GM18909 (cell line): Measurements from ENCODE around the gene GPS2.

ENCODE experiments used
- ATAC-seq: cut with Tn5 transposase; IDR thresholded peaks from one replicate; pipeline ENCODE4 v1.9.1; 2021; ENCODE audit warnings: mild to moderate bottlenecking; ENCODE audit not compliant: unreplicated experiment, poor library complexity

Gene GPS2

GRCh38 chr17:7321466-7321865, 6.3 kb upstream of the GPS2 start:
- ATAC-seq, result no peak

DNA sequence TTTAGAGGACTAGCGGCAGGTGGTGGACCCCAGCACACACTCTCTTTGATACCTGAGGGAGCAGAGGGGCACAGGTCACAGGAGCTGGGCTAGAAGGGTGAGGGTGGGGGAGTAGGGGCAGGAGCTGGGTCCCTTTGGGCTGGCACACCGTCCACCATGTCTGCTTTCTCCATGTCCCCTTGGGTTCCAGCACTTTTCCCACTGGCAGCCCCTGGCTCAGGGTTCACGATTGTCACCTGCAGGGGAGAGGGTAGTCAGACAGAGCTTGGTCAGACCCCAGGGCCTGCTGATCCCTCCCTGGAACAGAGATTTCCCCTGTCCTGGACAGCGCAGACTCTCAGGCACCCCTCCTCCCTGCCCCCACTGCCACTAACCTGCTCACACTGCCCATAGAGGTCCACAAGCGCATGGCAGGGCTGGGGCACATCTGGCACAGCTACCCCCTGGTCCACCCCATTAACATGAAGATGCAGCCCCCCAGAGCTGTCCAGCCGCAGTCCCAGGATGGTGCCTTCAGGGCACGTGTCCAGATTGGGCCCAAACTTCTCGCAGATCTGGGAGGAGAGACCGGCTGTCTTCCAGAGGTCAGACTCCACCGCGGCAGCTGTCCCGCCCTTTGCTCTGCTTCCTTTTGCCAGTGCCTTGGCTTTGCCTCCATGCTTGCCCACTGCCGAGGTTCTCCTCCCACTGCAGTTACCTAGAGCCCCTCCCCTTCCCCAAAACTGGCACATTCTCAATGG, 3.1 kb upstream of the GPS2 start:
- no peak for ATAC-seq

DNA sequence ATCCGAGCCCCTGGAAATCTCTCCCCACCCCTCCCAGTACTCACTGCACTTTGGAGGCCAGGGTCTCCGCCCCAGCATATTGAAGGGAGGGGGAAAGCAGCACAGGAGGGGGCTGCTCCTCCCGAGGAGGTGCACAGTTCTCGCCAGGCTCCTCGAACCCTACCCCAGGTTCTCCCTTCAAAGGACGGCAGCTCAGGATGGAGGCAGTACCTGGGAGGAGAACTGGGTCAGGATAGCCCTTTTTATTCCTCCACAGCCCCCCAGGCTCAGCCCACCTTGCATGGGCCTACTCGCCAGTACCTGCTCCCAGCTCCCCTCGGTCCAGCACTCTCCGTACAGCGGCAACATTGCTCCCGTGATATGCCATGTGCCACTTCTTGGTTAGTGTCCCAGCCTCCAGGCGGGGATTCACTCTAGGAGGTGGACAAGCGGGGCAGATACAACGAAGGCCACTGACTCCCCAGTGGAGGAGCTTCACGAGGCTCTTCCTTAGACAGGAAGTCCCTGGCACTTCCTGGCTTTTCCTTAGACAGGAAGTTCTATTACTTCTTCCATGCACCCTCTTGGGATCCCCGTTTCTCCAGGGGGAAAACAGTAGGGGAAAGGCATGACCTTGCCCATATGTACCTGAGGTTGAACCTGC, 2.1 kb upstream of the GPS2 start:
- no peak for ATAC-seq

DNA sequence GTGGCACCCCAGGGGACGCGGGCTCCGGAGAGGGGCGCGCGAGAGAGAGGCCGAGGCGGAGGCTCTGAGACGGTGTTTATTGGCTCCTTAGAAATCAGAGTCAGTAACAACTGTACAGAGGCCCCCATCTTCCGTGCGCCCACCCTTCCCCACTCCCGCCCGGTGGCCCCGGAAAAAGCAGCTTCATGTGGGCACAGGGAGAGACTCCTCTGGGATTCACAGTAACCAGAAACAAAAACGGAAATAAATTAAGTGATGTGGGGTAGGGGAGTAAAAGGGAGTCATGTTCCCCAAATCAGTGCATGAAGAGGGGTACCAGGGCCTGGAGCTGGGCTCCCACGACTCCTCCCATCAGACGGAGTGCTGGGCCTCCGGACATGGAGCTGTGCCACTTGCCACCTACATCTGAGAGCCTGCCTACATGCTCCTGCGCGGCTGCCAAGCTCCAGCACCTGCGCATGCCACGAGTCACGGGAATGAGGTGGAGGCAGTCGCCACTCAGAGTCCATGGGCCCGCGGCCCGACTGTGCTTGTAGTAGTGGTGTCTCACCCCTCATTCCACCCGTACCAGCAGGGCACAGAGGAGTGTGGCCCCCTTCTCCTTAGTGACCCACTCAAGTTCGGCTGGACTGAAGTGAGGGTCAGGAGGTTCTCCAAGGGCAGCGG, 543 bp upstream of the GPS2 start:
- no peak for ATAC-seq

DNA sequence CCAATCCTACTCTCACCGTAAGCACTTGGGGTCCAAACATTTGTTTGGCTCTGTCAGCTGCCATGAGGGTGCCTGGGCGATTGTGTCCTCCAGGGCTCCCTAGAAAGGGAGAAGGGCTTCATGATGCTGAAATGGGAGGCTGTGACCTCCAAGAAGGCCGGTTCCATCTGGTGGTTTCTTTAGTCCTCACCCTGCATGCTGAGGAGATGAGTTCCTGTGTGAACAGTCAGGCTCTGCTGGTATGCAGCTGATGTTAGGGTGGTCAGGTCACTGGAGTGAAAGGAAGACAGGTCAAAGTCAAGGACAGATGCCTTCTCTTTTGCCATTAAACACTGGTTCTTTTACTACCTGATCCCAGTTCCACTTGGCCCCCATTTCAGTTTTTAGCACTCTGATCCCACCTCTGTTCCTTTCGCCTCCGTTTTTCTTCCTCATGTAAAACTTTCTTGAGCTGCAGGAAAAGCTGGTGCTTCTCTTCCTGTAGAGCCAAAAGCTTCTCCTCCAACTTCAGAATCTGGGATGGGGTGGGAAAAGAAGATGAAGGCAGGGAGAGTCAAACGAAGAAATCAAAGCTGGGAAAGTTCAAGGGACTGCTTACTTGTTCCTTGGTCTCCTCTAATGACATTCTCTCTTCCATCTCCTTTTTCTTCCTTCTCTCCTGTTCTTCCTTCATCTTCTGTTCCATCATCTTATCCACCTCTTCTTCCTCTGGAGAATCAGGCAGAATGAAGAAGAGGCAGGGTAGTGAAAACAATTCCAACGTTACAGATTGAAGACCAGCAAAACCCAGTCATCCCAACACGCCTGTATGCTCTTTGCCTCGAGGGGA, 1.1 kb downstream of the GPS2 start:
- ATAC-seq, result no peak

DNA sequence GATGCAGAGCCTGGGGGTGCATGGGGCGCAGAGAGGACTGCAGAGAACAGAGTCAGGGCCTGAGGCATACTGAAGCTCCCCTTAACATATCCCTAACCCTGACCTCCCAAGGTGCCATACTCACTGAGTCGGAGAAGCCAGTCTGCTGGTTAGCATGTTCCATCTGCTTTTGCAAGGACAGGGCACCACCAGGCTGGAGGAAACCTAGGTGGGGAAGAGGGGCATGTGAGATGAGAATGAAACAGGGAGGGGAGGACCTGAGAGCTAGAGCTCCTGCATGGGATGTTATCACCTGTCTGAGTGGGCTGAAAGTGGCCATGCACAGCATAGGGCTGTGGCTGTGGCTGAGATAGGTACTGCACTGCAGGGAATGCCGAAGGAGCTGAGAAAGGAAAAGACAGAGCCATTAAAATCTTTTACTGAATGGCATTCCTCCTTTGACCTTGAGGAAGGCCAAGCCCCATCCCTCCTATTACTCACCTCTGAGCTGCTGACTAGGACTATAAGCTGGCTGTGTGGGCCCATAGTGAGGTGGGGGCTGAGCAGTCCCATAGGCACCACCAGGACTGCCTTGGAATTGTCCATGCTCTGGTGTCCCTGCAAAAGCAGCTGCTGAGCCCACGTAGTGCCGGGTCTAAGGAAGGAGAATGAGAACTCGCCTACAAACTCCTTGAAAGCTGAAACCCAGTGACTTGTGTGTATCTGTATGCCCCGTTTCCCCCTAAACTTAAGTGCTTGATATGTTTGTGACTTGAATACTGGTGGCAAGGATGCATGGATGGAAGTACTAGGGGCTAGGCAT, 1.9 kb downstream of the GPS2 start:
- ATAC-seq, result no peak

GRCh38 chr17:7312432-7313087, 2.6 kb downstream of the GPS2 start:
- no peak for ATAC-seq

DNA sequence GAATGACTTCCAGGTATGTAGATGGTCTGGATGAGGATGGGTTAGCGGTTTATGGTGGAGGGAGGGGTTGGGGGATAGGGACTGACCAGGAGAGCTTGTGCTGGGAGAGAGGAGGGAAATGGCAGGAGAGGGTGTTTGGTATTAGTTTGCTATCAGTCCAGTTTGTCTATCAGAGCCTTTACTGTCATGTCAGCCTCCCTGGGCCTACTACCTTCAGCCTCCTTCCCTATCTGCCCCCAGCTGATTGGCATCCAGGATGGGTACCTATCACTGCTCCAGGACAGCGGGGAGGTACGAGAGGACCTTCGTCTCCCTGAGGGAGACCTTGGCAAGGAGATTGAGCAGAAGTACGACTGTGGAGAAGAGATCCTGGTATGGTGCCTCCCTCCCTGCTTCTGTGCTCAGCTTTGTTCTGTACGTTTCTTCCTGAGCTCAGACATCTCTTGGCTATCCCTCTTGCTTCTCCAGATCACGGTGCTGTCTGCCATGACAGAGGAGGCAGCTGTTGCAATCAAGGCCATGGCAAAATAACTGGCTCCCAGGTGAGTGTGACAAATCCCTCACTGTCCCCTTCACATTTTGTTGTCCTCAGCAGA, 4.0 kb downstream of the GPS2 start:
- no peak for ATAC-seq

DNA sequence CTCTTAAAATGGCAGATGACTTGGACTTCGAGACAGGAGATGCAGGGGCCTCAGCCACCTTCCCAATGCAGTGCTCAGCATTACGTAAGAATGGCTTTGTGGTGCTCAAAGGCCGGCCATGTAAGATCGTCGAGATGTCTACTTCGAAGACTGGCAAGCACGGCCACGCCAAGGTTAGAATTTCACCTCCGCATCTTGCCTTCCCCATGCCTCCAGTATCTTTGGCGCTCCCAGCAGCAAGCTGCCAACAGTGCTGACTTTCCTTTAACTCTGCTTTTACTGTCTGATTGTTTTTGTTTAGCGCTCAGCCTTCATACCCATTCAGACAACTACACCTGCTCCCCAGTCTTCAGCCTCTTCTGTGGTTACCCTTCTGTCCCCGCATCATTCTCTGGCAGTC, 5.5 kb downstream of the GPS2 start:
- no peak for ATAC-seq

GRCh38 chr17:7308625-7309433, 6.3 kb downstream of the GPS2 start:
- no peak for ATAC-seq

DNA sequence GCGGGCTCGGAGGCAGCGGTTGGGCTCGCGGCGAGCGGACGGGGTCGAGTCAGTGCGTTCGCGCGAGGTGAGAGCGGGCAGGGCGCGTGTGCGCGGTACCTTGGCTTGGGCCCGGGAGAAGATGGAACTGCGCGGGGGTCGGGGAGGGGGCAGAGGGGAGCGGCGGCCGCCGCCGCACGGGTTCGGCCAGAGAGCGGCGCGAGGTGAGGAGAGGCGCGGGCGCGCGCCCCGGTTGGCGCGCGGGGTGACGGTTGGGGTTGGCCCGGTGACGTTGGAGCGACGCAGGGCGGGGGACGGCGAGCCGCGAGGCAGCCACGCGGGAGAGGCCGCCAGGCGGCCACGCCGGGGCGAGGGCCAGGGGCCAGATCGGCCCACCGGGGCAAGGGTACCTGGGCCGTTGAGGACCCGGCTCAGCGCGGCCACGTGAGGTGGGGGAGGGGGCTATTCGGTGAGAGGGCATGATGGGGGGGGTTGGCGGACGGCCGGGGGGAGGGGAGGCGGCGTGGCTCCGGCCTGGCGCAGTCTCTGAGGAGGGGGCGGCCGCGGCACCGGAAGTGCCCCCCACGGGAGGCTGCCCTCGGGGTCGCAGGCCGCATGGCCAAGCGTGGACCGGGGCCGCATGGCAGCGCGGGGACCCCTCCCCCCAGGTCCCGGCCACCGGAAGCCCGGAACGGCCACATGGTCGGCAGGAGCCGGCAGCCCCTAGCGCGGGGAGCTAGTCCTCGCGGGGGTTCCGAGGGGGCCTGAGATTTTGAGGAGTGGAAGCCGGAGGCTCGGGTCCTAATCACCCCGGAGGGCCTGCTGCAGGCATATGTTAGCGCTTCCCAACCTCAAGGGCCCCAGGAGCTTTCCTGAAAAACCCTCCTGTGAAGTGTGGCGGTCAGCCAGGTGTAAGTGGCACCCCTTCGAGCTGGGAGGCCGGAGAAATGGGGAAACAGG, 7.2 kb downstream of the GPS2 start:
- ATAC-seq, result peak; percentile 1

DNA sequence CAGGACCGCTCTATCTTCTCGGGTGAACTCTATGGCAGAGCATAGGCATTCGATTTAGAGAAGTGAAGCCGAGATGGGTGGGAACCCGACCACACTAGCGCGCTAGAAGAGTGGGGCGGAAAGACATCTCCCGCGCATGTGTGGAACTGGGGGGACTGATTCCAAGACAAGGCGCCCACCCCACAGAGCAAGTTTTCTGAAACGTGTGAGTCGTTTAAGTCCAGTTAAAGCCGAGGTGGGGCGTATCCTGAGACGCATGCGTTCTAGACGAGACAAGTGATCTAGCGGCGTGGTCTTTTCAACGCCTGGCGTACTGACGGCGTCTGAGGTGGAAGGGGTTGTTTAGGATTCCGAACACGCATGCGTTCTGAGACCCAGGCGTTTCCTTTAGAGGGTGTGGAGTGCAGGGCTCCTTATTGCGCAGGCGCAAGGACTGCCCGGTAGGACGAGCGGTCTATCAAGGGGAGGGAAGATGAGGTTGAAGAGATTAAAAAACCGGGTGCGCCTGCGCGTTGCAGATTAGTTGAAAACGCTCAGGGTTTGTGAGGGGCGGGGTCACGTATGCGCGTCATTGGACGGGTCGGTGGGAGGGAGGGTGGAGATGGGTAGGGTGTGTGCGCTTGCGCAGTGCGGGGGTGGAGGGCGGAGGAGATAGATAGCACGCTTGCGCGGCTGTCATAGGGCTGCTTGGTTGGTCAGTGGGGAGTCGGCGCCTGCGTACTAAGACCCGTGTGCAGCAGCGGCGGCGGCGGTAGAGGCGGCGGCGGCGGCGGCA, 8.1 kb downstream of the GPS2 start, which contains the start of gene EIF5A:
Gene EIF5A (plus strand): TSS at position 718 of the 775 bp plus-strand sequence. CDS start 2,008 bp downstream, outside the sequence.
- peak; percentile 70 for ATAC-seq

- no peak for ATAC-seq
Measured at GRCh38 chr17:7304179-7304578, 11.0 kb downstream of the GPS2 start.

GRCh38 chr17:7296189-7296861, 18.8 kb downstream of the GPS2 start:
- no peak for ATAC-seq

GRCh38 chr17:7295230-7296180, 19.7 kb downstream of the GPS2 start:
- ATAC-seq, result no peak
